Measurements from ENCODE around the gene NADSYN1.

The NADSYN1 gene

DNA sequence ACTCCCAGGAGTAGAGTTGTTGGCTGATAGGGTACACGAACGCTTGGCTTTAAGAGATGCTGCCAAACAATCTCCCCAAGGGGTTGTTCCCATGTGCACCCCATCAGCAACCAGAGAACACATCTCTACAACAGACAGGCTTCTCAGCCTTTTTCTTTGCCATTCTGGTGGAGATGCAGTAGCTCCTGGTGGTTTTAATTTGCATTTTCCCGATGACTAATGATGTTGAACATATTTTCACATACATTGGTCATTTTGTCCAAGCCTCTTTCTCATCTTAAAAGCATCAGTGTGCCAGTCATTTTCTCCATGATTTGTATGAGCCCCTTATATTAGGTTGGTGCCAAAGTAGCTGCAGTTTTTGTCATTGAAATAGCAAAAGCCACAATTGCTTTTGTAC lies 26.6 kb upstream of the NADSYN1 start:
- no peaks in the 10 kb centered on the region for H3K4me1 ChIP-seq (ENCODE audit: insufficient read depth, low read length, severe bottlenecking)
- H4K20me1 ChIP-seq (ENCODE audit: insufficient read depth, low read length), result no peaks in the 10 kb centered on the region
- H3K4me2 ChIP-seq (ENCODE audit: low read length), result no peak overlapping the region
- no peak overlapping the region for H3K4me3 ChIP-seq (ENCODE audit: low read depth, low read length, poor library complexity, severe bottlenecking)
- H3K27ac ChIP-seq (ENCODE audit: low read depth, low read length, poor library complexity, severe bottlenecking), result no peak overlapping the region
- no peak overlapping the region for H3K9ac ChIP-seq (ENCODE audit: low read length)
- H3K9me2 ChIP-seq (ENCODE audit: low read depth, low read length), result no peaks in the 10 kb centered on the region
- H3K27me3 ChIP-seq (ENCODE audit: insufficient read depth, low read length), result no peaks in the 10 kb centered on the region
- TF ChIP-seq, protein P1, sequence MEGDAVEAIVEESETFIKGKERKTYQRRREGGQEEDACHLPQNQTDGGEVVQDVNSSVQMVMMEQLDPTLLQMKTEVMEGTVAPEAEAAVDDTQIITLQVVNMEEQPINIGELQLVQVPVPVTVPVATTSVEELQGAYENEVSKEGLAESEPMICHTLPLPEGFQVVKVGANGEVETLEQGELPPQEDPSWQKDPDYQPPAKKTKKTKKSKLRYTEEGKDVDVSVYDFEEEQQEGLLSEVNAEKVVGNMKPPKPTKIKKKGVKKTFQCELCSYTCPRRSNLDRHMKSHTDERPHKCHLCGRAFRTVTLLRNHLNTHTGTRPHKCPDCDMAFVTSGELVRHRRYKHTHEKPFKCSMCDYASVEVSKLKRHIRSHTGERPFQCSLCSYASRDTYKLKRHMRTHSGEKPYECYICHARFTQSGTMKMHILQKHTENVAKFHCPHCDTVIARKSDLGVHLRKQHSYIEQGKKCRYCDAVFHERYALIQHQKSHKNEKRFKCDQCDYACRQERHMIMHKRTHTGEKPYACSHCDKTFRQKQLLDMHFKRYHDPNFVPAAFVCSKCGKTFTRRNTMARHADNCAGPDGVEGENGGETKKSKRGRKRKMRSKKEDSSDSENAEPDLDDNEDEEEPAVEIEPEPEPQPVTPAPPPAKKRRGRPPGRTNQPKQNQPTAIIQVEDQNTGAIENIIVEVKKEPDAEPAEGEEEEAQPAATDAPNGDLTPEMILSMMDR (IDR thresholded peaks at IDR 0.05; ENCODE audit: low read length), result no peak
- no peak for TF ChIP-seq EZH2 (IDR thresholded peaks at IDR 0.05; ENCODE audit: borderline replicate concordance, low read length)
- no peaks in the 10 kb centered on the region for H3K36me3 ChIP-seq (ENCODE audit: insufficient read depth, low read length)
- no peaks in the 10 kb centered on the region for H3F3A ChIP-seq (ENCODE audit: insufficient read depth, low read length)
- H3K9me3 ChIP-seq (ENCODE audit: low read length), result no peaks in the 10 kb centered on the region
- H2AFZ ChIP-seq (ENCODE audit: low read length), result no peak overlapping the region
- no peaks in the 10 kb centered on the region for H3K79me2 ChIP-seq (ENCODE audit: insufficient read depth, low read length)

DNA sequence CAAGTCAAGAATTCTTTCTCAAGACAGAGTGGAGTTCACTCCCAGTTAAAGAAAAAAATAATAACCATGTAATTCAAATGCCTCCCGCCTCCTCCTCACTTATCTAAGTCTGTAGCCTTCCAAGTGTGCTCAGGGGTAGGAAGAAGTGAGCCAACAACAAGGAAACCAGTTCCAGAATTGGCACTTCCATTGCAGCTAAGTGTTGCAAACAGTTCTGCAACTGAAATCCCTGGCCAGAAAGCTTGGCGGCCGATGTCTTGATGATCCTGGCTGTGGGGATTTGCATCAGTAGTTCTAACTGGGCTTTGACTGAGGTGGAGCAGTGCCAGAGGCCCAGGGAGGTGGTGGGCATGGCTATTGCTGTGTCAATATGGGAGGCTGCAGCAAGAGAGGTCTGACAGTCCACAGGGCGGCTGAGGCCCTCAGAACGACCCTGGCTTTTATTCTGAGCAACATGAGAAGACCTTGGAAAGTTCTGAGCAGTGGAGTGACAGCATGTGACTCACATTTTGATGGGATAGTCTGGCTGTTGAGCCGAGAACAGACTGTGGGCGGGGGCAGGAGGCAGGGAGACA lies 24.1 kb upstream of the NADSYN1 start:
- Histone ChIP-seq H3F3A (ENCODE audit: insufficient read depth, low read length) (no peaks in the 10 kb centered on the region), H3K4me3 (ENCODE audit: low read depth, low read length, poor library complexity, severe bottlenecking) (no peak overlapping the region), H3K9me3 (ENCODE audit: low read length) (no peaks in the 10 kb centered on the region), H3K27me3 (ENCODE audit: insufficient read depth, low read length) (no peaks in the 10 kb centered on the region), H3K79me2 (ENCODE audit: insufficient read depth, low read length) (no peaks in the 10 kb centered on the region), H3K36me3 (ENCODE audit: insufficient read depth, low read length) (no peaks in the 10 kb centered on the region), H3K9me2 (ENCODE audit: low read depth, low read length) (no peaks in the 10 kb centered on the region), H3K4me2 (ENCODE audit: low read length) (no peak overlapping the region), H4K20me1 (ENCODE audit: insufficient read depth, low read length) (no peaks in the 10 kb centered on the region), H2AFZ (ENCODE audit: low read length) (no peak overlapping the region), H3K9ac (ENCODE audit: low read length) (no peak overlapping the region), H3K27ac (ENCODE audit: low read depth, low read length, poor library complexity, severe bottlenecking) (no peak overlapping the region), H3K4me1 (ENCODE audit: insufficient read depth, low read length, severe bottlenecking) (no peaks in the 10 kb centered on the region)
- TF ChIP-seq EZH2 (IDR thresholded peaks at IDR 0.05; ENCODE audit: borderline replicate concordance, low read length), result no peak
- TF ChIP-seq, protein P1 (IDR thresholded peaks at IDR 0.05; ENCODE audit: low read length), result no peak

DNA sequence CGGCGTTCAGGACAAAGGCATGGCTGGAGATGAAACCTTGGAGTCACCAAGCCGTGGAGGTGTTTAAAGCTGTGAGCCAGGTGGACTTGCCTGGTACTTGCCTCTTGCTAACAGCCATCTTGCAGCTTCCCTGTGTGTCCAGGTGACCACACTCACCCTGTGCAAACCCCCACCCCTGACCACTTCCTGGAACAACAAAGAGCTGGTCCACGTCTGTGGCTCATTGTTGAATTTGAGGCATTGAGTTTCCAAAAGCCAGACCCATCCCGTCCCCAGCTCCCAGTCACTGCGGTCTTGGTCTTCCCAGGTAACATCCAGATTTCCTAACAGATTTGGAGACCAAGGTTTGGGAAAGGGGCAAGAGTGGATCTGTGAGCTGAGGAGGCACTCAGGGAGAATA lies 23.3 kb upstream of the NADSYN1 start:
- H3K9me3 ChIP-seq (ENCODE audit: low read length), result no peaks in the 10 kb centered on the region
- no peaks in the 10 kb centered on the region for H4K20me1 ChIP-seq (ENCODE audit: insufficient read depth, low read length)
- H3K4me3 ChIP-seq (ENCODE audit: low read depth, low read length, poor library complexity, severe bottlenecking), result no peak overlapping the region
- H3F3A ChIP-seq (ENCODE audit: insufficient read depth, low read length), result no peaks in the 10 kb centered on the region
- H3K9me2 ChIP-seq (ENCODE audit: low read depth, low read length), result no peaks in the 10 kb centered on the region
- H3K9ac ChIP-seq (ENCODE audit: low read length), result no peak overlapping the region
- H3K27me3 ChIP-seq (ENCODE audit: insufficient read depth, low read length), result no peaks in the 10 kb centered on the region
- TF ChIP-seq, protein P1 (IDR thresholded peaks at IDR 0.05; ENCODE audit: low read length), result no peak
- no peak for TF ChIP-seq EZH2 (IDR thresholded peaks at IDR 0.05; ENCODE audit: borderline replicate concordance, low read length)
- no peak overlapping the region for H3K4me2 ChIP-seq (ENCODE audit: low read length)
- H3K27ac ChIP-seq (ENCODE audit: low read depth, low read length, poor library complexity, severe bottlenecking), result no peak overlapping the region
- peaks cover 6% of the 10 kb centered on the region for H3K36me3 ChIP-seq (ENCODE audit: insufficient read depth, low read length)
- no peaks in the 10 kb centered on the region for H3K79me2 ChIP-seq (ENCODE audit: insufficient read depth, low read length)
- no peak overlapping the region for H2AFZ ChIP-seq (ENCODE audit: low read length)
- H3K4me1 ChIP-seq (ENCODE audit: insufficient read depth, low read length, severe bottlenecking), result no peaks in the 10 kb centered on the region
